Spleen (tissue), 7 donors: ENCODE measurements around the gene TSNAX.

Source experiments
- POLR2A ChIP-seq, 3 donors: fragments of 450-650 bp; IDR thresholded peaks; one replicate each; pipeline ENCODE4 v1.5.1; 2017; ENCODE audit warnings: antibody characterized with exemption in 3 of 3, mild to moderate bottlenecking in 1 of 3
- POLR2AphosphoS5 ChIP-seq, 3 donors: sonication (generic); formaldehyde crosslinking; IDR thresholded peaks; one replicate each; pipeline ENCODE4 v1.5.1; 2017; ENCODE audit warnings: antibody characterized with exemption in 3 of 3
- TF ChIP-seq, protein P1 (sequence below), 11 experiments: fragments of 200-600 bp in 7 of 11; fragments of 450-650 bp in 4 of 11; sonication (generic) in 4 of 11; IDR thresholded peaks in 8 of 11; conservative IDR thresholded peaks in 3 of 11; 1 replicate in 7 of 11; 2 replicates in 4 of 11; pipeline versions ENCODE4 v1.4.0 to v1.8.0; 2016 to 2021; ENCODE audit warnings: antibody characterized with exemption in 11 of 11, inconsistent platforms in 4 of 11, mild to moderate bottlenecking in 1 of 11
- donor health status: DM: no; HTN: no; CAD: no; lungs with moderate emphysema.
- donor health status: DM: no; HTN: no; CAD: no.
- donor health status: DM: no; HTN: no; CAD: no.

- no peak for TF ChIP-seq POLR2AphosphoS5 (IDR thresholded peaks at IDR 0.05)
- TF ChIP-seq, protein P1, sequence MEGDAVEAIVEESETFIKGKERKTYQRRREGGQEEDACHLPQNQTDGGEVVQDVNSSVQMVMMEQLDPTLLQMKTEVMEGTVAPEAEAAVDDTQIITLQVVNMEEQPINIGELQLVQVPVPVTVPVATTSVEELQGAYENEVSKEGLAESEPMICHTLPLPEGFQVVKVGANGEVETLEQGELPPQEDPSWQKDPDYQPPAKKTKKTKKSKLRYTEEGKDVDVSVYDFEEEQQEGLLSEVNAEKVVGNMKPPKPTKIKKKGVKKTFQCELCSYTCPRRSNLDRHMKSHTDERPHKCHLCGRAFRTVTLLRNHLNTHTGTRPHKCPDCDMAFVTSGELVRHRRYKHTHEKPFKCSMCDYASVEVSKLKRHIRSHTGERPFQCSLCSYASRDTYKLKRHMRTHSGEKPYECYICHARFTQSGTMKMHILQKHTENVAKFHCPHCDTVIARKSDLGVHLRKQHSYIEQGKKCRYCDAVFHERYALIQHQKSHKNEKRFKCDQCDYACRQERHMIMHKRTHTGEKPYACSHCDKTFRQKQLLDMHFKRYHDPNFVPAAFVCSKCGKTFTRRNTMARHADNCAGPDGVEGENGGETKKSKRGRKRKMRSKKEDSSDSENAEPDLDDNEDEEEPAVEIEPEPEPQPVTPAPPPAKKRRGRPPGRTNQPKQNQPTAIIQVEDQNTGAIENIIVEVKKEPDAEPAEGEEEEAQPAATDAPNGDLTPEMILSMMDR (IDR thresholded peaks at IDR 0.05 in 8 of 11, conservative IDR thresholded peaks at IDR 0.05 in 3 of 11) = no peak
- TF ChIP-seq POLR2A (IDR thresholded peaks at IDR 0.05) = no peak
Measured at GRCh38 chr1:231517076-231517475, 11.4 kb upstream of the TSNAX start.
